Loucy (cell line): Measurements from ENCODE around the gene NBAS.

Experiments used
- H2AFZ ChIP-seq: fragments of 200-600 bp; sonication (generic); 2 replicates; pipeline ENCODE4 v1.6.0; 2016; ENCODE audit warnings: antibody characterized with exemption, mild to moderate bottlenecking, low read length, moderate library complexity
- H3F3A ChIP-seq: fragments of 200-600 bp; 2 replicates; pipeline ENCODE4 v1.6.0; 2016; ENCODE audit warnings: antibody characterized with exemption, low read depth, mild to moderate bottlenecking
- H3K27me3 ChIP-seq: fragments of 200-600 bp; sonication (generic); 2 replicates; pipeline ENCODE4 v1.6.1; 2014; ENCODE audit warnings: low read length, mild to moderate bottlenecking; ENCODE audit not compliant: insufficient read depth, poor library complexity, severe bottlenecking
- H3K36me3 ChIP-seq: fragments of 200-600 bp; sonication (generic); 2 replicates; pipeline ENCODE4 v1.6.1; 2016; ENCODE audit warnings: low read length; ENCODE audit not compliant: insufficient read depth
- H3K4me1 ChIP-seq: fragments of 200-600 bp; sonication (generic); 2 replicates; pipeline ENCODE4 v1.5.1; 2014; ENCODE audit warnings: low read length, mild to moderate bottlenecking; ENCODE audit not compliant: insufficient read depth, poor library complexity, severe bottlenecking
- H3K4me2 ChIP-seq: fragments of 200-600 bp; sonication (generic); 2 replicates; pipeline ENCODE4 v1.6.0; 2014; ENCODE audit warnings: antibody characterized with exemption, low read length, low read depth, mild to moderate bottlenecking; ENCODE audit not compliant: poor library complexity, severe bottlenecking
- H3K4me3 ChIP-seq: fragments of 200-600 bp; sonication (generic); 2 replicates; pipeline ENCODE4 v1.5.1; 2014; ENCODE audit warnings: low read length, mild to moderate bottlenecking, mixed read lengths; ENCODE audit not compliant: poor library complexity, severe bottlenecking
- H3K79me2 ChIP-seq: fragments of 200-600 bp; sonication (generic); 2 replicates; pipeline ENCODE4 v1.6.1; 2014; ENCODE audit warnings: low read length; ENCODE audit not compliant: insufficient read depth
- H3K9ac ChIP-seq: fragments of 200-600 bp; sonication (generic); 2 replicates; pipeline ENCODE4 v1.6.0; 2014; ENCODE audit warnings: mild to moderate bottlenecking, low read depth, low read length, moderate library complexity; ENCODE audit not compliant: poor library complexity, severe bottlenecking
- H3K9me2 ChIP-seq: fragments of 200-600 bp; sonication (generic); replicated peaks from 2 replicates; pipeline ENCODE4 v1.6.1; 2016; ENCODE audit warnings: low read depth, low read length, mixed read lengths
- H3K9me3 ChIP-seq: fragments of 200-600 bp; sonication (generic); 2 replicates; pipeline ENCODE4 v1.6.1; 2014; ENCODE audit warnings: mild to moderate bottlenecking, antibody characterized with exemption, low read length, low read depth; ENCODE audit not compliant: insufficient read depth
- H4K20me1 ChIP-seq: fragments of 200-600 bp; sonication (generic); 2 replicates; pipeline ENCODE4 v1.6.0; 2014; ENCODE audit warnings: antibody characterized with exemption, low read length, mild to moderate bottlenecking; ENCODE audit not compliant: insufficient read depth, poor library complexity, severe bottlenecking
- CTCF ChIP-seq: fragments of 200-600 bp; sonication (generic); conservative IDR thresholded peaks from 2 replicates; pipeline ENCODE4 v1.5.1; 2014; ENCODE audit warnings: mild to moderate bottlenecking, antibody characterized with exemption, low read length
- EZH2phosphoT487 ChIP-seq: fragments of 200-600 bp; IDR thresholded peaks from 2 replicates; pipeline ENCODE4 v1.6.1; 2018; ENCODE audit warnings: antibody characterized with exemption, mild to moderate bottlenecking, moderate library complexity, borderline replicate concordance

The NBAS gene

DNA sequence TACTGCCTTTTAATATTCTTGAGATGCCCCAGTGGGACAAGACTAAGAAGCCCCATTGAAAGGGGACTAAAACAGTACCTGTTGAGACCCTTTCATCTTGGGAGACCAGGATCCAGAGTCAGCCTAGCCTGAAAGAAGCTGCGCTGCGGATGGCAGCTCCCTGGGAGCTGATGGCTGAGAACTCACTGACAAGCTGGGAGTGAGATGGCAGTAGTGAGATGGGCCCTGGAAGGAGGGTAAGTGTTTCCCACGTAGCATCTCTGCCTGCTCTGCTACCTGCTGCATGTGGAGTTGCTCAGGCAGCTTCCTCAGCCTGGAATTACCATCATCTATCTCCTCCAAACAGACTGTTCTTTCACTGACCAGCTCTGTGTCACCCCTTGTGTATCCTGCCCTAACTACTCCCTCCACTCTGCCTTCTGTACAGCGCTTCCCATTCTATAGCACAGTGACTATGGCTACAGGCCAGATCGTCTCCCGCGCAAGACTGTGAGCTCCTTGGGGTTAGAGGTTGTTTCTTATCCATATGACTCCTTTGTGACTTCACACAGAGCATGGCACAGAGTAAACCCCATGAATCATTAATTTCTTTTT is 330.4 kb downstream of the NBAS start:
- Histone ChIP-seq H2AFZ (no peak overlapping the region), H3K4me1 (no peaks in the 10 kb centered on the region), H3K79me2 (no peaks in the 10 kb centered on the region), H3K9ac (no peak overlapping the region), H3K4me3 (no peak overlapping the region), H3K4me2 (no peak overlapping the region), H3F3A (no peaks in the 10 kb centered on the region), H4K20me1 (no peaks in the 10 kb centered on the region), H3K27me3 (no peaks in the 10 kb centered on the region), H3K9me3 (no peaks in the 10 kb centered on the region), H3K36me3 (peaks cover 80% of the 10 kb centered on the region), H3K9me2 (no peaks in the 10 kb centered on the region)
- TF ChIP-seq EZH2phosphoT487: no peak
- TF ChIP-seq CTCF: no peak

- H3K9me3 ChIP-seq: no peaks in the 10 kb centered on the region
- H3K9ac ChIP-seq: no peak overlapping the region
- H3K4me1 ChIP-seq: peaks cover 6% of the 10 kb centered on the region
- H2AFZ ChIP-seq: no peak overlapping the region
- no peaks in the 10 kb centered on the region for H3F3A ChIP-seq
- TF ChIP-seq CTCF: no peak
- no peak for TF ChIP-seq EZH2phosphoT487
- no peaks in the 10 kb centered on the region for H3K79me2 ChIP-seq
- H3K36me3 ChIP-seq: peaks cover 55% of the 10 kb centered on the region; the same call in 1 of the 2 replicates
- no peak overlapping the region for H3K4me2 ChIP-seq
- H4K20me1 ChIP-seq: no peaks in the 10 kb centered on the region
- H3K9me2 ChIP-seq: no peaks in the 10 kb centered on the region
- no peak overlapping the region for H3K4me3 ChIP-seq
- no peaks in the 10 kb centered on the region for H3K27me3 ChIP-seq
Observed at GRCh38 chr2:15226661-15227060, 334.5 kb downstream of the NBAS start.

GRCh38 chr2:15225131-15225530 is 336.0 kb downstream of the NBAS start:
- Histone ChIP-seq H3K9me2 (no peaks in the 10 kb centered on the region), H3K79me2 (no peaks in the 10 kb centered on the region), H3K4me1 (peaks cover 12% of the 10 kb centered on the region), H3K9me3 (no peaks in the 10 kb centered on the region), H3K4me2 (no peak overlapping the region), H4K20me1 (no peaks in the 10 kb centered on the region), H2AFZ (no peak overlapping the region), H3K9ac (no peak overlapping the region), H3K4me3 (no peak overlapping the region), H3K36me3 (peaks cover 40% of the 10 kb centered on the region; the same call in 1 of the 2 replicates), H3K27me3 (no peaks in the 10 kb centered on the region), H3F3A (no peaks in the 10 kb centered on the region)
- TF ChIP-seq EZH2phosphoT487: no peak
- TF ChIP-seq CTCF: no peak
